DMS114 treated with DMSO at 0.1 percent for 48 hours (cell line): ENCODE results near the gene TSEN15.
"Not testable (repeated sequence)": the region's sequence is repeated elsewhere in the genome, so short reads cannot be mapped to it uniquely, and the experiment has no call there.

Experiments
- DNase-seq: peaks from one replicate; lab custom pipeline; 2025; ENCODE audit not compliant: unreplicated experiment; lab: John Stamatoyannopoulos, UW

Gene TSEN15

DNA sequence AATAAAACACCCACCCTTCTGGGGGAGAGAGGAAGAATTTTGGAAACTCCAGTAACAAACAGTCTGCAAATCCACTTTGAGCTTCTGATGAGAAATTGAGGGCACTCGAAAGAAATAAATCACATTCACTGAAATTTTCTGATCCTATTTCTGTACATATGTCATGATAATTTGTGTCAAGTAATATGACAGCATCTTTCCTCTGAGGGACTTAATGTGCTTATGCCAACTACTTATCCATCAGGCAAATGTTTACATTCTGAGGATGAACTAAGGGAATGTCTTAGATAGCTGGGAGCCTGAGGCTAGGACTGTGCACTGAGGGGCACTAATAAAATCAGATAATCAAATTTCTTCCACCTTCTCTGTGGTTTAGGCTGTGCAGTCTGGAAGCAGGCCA, 44.5 kb downstream of the TSEN15 start:
- DNase-seq, result no peak

DNA sequence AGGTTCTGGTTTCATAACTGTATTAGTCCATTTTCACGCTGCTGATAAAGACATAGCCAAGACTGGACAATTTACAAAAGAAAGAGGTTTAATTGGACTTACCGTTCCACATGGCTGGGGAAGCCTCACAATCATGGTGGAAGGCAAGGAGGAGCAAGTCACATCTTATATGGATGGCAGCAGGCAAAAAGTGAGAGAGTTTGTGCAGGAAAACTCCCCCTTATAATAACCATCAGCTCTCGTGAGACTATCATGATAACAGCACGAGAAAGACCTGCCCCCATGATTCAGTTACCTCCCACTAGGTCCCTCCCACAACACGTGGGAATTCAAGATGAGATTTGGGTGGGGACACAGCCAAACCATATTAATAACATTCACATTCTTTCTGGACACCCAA, 45.0 kb downstream of the TSEN15 start:
- DNase-seq, result not testable (repeated sequence)

DNA sequence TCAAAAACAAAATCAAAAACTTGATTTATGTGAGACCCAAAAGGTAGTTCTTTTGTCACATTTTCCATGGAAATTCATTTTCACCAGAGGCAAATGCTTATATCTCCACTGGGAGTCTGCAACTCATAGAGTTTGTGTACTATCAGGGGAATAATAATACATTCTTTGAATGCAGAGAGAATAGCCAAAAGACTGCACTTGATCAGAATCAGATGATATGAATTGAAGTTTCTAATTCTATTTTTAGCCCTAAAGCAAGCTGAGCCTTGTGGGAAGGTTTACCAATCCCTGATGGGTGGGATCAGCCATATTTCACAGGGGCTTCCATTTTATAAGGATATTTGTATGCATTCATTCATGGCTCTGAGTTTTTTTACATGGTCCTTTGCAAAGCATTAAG, 49.6 kb downstream of the TSEN15 start:
- DNase-seq, result no peak

DNA sequence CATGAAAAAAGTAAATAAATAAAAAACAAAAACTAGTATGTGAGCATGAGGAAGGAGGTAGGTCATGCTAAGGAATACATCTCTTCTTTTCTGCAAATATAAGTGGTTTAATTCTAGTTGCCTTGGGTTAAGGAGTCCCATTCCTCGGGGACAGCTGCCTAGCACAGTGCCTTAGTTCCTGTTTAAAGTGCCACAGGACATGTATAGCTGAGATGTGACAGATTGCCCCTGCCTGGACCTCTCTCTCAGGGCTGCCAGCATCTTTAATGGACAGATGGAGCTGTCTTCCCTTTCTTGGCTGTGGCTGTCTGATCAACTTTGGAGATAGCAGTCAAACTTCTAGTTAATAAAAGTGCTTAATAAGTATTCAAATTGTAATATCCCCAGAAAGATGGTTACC, 50.0 kb downstream of the TSEN15 start:
- no peak for DNase-seq

DNA sequence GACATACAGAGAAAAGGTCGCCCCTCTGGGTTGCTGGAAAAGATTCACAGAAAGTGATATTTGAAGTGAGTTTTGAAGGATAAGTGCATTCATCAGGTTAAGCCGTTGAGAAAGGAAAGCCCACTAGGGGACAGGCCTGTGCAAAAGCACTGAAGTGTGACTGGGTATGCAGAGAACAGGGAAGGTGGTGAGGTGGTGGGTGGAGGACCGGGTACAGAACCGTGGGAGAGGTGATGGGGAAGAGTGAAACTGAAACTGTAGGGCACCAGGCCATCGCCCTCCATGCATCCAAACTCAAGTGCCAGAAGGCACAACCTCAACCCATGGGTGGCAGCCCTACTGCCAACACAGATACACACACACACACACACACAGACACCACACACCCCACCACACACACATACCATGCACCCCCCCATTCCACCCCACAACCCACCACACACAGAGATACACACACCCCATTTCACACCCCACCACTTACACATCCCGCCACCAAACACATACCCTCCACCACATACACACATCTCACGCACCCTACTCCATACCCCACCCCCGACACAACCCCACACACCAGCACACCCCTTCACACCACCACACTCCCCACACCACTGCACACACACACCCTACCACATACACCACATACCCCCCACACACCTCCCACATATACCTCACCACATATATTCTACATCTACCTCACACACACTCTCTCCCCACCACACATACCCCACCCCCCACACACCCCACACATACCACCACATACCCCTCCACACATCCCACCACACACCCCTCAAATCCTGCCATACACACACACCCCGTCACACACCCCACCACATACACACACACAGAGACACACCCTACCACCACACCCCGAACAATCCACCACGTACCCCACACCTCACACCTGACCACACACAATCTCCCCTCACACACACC, 59.0 kb downstream of the TSEN15 start:
- no peak for DNase-seq

DNA sequence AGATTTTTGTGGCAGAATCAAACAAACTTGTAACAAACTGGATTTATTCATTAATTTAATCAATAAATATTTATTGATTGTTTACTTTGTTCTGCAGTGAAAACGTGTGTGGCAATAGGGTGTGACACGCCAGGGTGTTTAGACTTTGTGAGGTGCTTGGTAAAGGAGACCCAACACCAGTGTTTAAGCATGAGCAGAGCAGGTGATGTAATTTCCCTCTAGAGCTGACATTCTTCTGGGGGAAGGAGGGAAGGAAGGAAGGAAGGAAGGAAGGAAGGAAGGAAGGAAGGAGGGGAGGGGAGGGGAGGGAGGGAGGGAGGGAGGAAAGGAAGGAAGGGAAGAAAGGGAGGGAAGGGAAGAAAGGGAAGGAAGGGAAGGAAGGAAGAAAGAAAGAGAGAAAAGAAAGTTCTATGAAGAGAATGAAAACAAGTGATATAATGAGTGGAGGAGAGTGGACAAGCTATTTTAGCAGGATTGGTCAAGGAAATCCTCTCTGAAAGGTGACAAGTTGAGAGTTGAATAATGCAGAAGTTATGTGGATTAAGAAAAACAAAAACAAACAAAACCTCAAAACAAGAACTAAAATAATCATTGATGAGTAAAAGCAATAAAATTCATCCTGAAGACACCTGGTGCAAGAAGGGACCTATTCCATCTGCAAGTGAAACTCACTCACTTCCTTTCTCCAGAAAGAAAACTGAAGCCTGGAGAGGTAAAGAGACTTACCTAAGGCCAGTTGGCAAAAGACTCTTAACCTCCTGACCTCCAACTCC, 60.8 kb downstream of the TSEN15 start:
- DNase-seq, result no peak

DNA sequence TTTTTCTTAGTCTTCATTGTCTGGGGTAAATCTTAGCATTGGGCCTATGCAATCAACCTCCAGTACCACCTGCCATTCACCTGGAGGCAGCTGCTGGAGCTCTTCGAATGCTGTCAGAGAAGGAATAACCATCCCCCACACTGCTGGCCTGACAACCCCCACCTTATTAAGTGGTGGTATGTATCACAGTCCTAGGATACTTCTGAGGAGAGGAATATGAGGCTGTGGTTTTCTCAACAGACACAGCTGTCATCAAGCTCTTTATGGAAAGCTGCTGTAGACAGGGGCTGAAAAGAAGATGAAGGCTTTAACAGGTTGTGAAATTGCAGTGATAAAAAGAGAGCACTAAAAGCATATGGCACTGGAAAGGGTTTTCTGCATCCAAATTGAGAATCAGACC, 61.7 kb downstream of the TSEN15 start:
- no peak for DNase-seq

DNA sequence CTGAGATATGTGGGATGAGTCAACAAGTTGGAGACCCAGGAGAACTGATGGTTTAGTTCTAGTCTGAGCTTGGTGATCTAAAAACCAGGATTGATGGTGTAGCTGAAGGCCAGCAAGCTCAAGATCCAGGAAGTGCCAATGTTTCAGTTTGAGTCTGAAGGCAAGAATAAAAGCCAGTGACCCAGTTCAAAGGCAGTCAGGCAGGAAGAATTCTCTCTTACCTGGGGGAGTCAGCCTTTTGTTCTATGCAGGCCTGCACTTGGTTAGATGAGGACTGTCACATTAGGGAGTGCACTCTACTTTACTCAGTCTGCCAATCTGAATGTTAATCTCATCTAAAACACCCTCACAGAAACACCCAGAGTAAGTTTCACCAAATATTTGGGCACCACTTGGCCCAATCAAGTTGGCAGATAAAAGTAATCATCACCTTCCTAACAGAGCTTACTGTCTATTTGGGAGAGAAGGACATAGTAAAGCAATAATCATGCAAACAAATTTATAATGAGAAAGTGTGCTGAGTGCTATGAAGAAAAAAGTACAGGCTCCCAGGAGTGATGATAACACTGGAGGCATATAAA, 63.4 kb downstream of the TSEN15 start:
- DNase-seq, result no peak

DNA sequence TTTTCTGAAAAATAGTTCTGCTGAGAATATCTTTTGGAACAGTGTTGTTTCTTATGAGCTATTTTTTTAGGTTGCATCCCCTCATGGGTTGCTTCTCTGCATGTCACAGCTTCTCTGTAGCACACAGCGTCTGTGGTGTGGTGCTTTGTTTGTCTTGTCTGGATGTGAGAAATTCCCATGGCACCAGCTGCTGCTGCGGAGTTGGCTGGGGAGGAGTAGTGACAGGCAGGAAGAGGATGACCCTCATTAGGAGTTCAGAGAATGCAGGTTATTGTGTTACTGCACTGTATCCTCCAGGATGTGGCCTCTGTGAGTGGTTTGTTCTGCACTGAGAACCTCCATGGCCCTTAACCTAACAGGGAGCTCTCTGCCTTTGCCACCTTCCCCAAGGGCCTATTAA, 64.8 kb downstream of the TSEN15 start:
- DNase-seq, result no peak

DNA sequence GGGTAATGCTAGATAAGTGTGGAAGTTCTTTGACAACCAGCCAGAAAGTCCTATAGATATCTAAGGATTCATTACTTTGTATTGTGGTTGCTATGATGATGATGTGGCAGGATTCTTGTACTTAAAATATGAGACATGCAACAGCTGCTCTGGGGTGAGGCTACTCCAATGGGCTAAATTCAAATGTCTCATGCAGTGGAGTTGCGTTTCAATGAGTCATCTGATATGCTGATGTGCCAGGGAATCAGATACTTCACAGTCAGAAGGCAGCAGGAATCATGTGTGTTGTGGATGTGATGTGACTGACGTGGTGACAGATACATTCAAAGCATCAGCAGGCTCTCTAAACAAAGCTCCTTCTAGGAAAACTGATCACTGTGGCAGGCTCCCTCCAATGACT, 66.5 kb downstream of the TSEN15 start:
- no peak for DNase-seq
